Transverse colon (tissue), 4 donors: ENCODE measurements around the gene KCNJ16. TPM values are rescaled to one million over a fixed set of nuclear protein-coding genes. Genes with fewer than 3 reads are reported as not detected.

Source experiments
- DNase-seq: peaks from one replicate; pipeline ENCODE4 v3.0.0-alpha.2; 2019
- H3K27ac ChIP-seq, 4 donors: fragments of 200-600 bp; sonication (generic); 2 replicates each; pipeline ENCODE4 v1.5.1; 2016 to 2018; ENCODE audit warnings: inconsistent platforms in 4 of 4
- H3K27me3 ChIP-seq: fragments of 200-600 bp; sonication (generic); 2 replicates; pipeline ENCODE4 v1.5.1; 2017; ENCODE audit warnings: inconsistent platforms
- H3K36me3 ChIP-seq, 4 donors: fragments of 200-600 bp; sonication (generic); 2 replicates each; pipeline ENCODE4 v1.5.1; 2017 to 2019; ENCODE audit warnings: inconsistent platforms in 4 of 4
- H3K4me1 ChIP-seq, 4 donors: fragments of 200-600 bp; sonication (generic); 2 replicates each; pipeline ENCODE4 v1.5.1; 2017 to 2020; ENCODE audit warnings: inconsistent platforms in 4 of 4
- H3K4me3 ChIP-seq, 4 donors: fragments of 200-600 bp; sonication (generic); 1 replicate in 1 of 4; 2 replicates in 3 of 4; pipeline versions ENCODE4 v1.5.1 to v1.6.1; 2017 to 2019; ENCODE audit warnings: inconsistent platforms in 4 of 4
- H3K9me3 ChIP-seq, 2 donors: fragments of 200-600 bp; sonication (generic); 2 replicates each; pipeline ENCODE4 v1.5.1; 2017 to 2019; ENCODE audit warnings: inconsistent platforms in 2 of 2
- CTCF ChIP-seq, 5 experiments: fragments of 200-600 bp in 3 of 5; fragments of 450-650 bp in 2 of 5; sonication (generic) in 3 of 5; IDR thresholded peaks; 1 replicate in 2 of 5; 2 replicates in 3 of 5; pipeline ENCODE4 v1.5.1; 2016 to 2017; ENCODE audit warnings: antibody characterized with exemption in 5 of 5, inconsistent platforms in 3 of 5, mild to moderate bottlenecking in 2 of 5, moderate library complexity in 1 of 5
- EP300 ChIP-seq: sonication (generic); formaldehyde crosslinking; IDR thresholded peaks from one replicate; pipeline ENCODE4 v1.6.1; 2017; ENCODE audit warnings: antibody characterized with exemption, low read depth
- POLR2A ChIP-seq: fragments of 450-650 bp; IDR thresholded peaks from one replicate; pipeline ENCODE4 v1.6.1; 2016; ENCODE audit warnings: antibody characterized with exemption, mild to moderate bottlenecking, moderate library complexity
- POLR2AphosphoS5 ChIP-seq, 3 donors: sonication (generic); formaldehyde crosslinking; IDR thresholded peaks; one replicate each; pipeline ENCODE4 v1.6.1; 2016; ENCODE audit warnings: antibody characterized with exemption in 3 of 3
- WGBS, 2 donors: methylation state at CpG; one replicate each; pipeline ENCODE4 v1.1.5; 2018; ENCODE audit warnings: low coverage in 1 of 2; 5-methylcytosine and 5-hydroxymethylcytosine counted together
- in situ Hi-C, 4 donors: fragments of 200-750 bp; cut with MboI; loops; one replicate each; pipeline versions ENCODE4 v1.15.0 to v1.15.1; 2017; ENCODE audit warnings: low sequenced_read_pairs in 3 of 4, low pct_ligation_motif_present in 1 of 4, low pct_unique_long_range_greater_than_20kb in 1 of 4
- intact Hi-C: fragments of 100-400 bp; cut with DNase I; formaldehyde crosslinking; loops from one replicate; pipeline ENCODE4 v1.15.1; 2023; ENCODE audit warnings: low total_unique reads
- total RNA-seq, 4 donors: library from RNA; depleted of rRNA; stranded (reverse); fragments of >200 nt; gene quantifications; one replicate each; pipeline ENCODE4 v1.1.0, GENCODE V29; 2016

KCNJ16 gene
- total RNA-seq, 4 donors from 2014 or later = 0.27 TPM; not detected in 3

GRCh38 chr17:70119983-70120382, 45.0 kb downstream of the KCNJ16 start:
- no peak overlapping the region for H3K27ac ChIP-seq
- DNase-seq = no peak
- H3K4me3 ChIP-seq = no peak overlapping the region
- TF ChIP-seq POLR2AphosphoS5 (IDR thresholded peaks at IDR 0.05) = no peak
- no peak for TF ChIP-seq POLR2A
- TF ChIP-seq EP300 = no peak
- intact Hi-C loops = no loop called here
- peaks cover 0 to 19% (median 5%) of the 10 kb centered on the region in 4 donors for H3K4me1 ChIP-seq
- in situ Hi-C loops = no loop called here
- no peaks in the 10 kb centered on the region for H3K27me3 ChIP-seq
- H3K9me3 ChIP-seq = no peaks in the 10 kb centered on the region
- no peaks in the 10 kb centered on the region for H3K36me3 ChIP-seq
- WGBS, 2 donors = 71 to 73% methylated on average over 1 to 2 of the region's 2 CpGs

DNA sequence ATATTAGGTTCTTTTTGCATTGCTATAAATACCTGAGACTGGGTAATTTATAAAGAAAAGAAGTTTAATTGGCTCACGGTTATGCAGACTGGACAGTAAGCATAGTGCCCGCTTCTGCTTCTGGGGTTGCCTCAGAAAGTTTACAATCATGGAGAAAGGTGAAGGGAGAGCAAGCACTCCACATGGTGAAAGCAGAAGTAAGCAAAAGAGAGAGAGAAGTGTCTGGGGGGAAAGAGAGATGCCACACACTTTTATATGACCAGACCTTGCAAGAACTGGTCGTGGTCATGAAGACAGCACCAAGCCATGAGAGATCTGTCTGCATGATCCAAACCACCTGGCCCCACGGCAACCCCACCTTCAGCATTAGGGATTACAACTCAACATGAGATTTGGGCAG, 45.4 kb downstream of the KCNJ16 start:
- Histone ChIP-seq H3K27ac (no peak overlapping the region), H3K36me3 (no peaks in the 10 kb centered on the region), H3K4me1 (peaks cover 0 to 19% (median 5%) of the 10 kb centered on the region in 4 donors), H3K27me3 (no peaks in the 10 kb centered on the region), H3K4me3 (no peak overlapping the region), H3K9me3 (no peaks in the 10 kb centered on the region)
- in situ Hi-C loops (no loop called here), intact Hi-C loops (no loop called here)
- no peak for TF ChIP-seq EP300
- no peak for TF ChIP-seq POLR2AphosphoS5 (IDR thresholded peaks at IDR 0.05)
- no peak for TF ChIP-seq POLR2A
- TF ChIP-seq CTCF (IDR thresholded peaks at IDR 0.05) = no peak
- DNase-seq = no peak
- WGBS, 2 donors = 74 to 82% methylated on average over 2 to 4 of the region's 4 CpGs

- peaks cover 0 to 19% (median 5%) of the 10 kb centered on the region in 4 donors for H3K4me1 ChIP-seq
- no peaks in the 10 kb centered on the region for H3K36me3 ChIP-seq
- no peaks in the 10 kb centered on the region for H3K9me3 ChIP-seq
- in situ Hi-C loops (no loop called here), intact Hi-C loops (no loop called here)
- no peak overlapping the region for H3K27ac ChIP-seq
- no peaks in the 10 kb centered on the region for H3K27me3 ChIP-seq
- DNase-seq = no peak
- H3K4me3 ChIP-seq = no peak overlapping the region
- TF ChIP-seq POLR2AphosphoS5 (IDR thresholded peaks at IDR 0.05) (no peak), POLR2A (no peak), EP300 (no peak), CTCF (IDR thresholded peaks at IDR 0.05) (no peak)
- 68 to 100% methylated on average over 1 to 3 of the region's 3 CpGs for WGBS, 2 donors
Observed at GRCh38 chr17:70121126-70121525, 46.1 kb downstream of the KCNJ16 start.

DNA sequence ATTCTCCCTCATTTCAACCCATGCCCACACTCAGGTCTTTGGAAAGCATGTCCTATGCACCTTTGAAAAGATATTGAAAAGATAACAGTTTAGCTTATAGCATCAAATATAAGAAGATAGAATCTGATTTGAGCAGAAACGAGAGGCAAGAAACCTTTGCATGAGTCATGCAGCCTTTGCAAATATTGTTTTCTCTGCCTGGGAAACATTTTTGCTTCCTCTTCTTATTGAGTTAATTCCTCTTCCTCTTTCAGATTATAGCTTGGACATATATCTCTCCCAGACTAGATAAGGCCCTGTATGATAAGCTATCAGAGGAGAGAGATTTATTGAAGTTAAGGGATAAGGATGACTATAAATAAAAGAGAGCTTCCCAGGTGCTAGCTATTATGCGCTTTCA, 48.2 kb downstream of the KCNJ16 start:
- in situ Hi-C loops = no loop called here

More for the DNA sequence above, 48.2 kb downstream of the KCNJ16 start:
- H3K36me3 ChIP-seq = no peaks in the 10 kb centered on the region
- intact Hi-C loops = no loop called here
- no peaks in the 10 kb centered on the region for H3K9me3 ChIP-seq
- no peak overlapping the region for H3K4me3 ChIP-seq
- no peaks in the 10 kb centered on the region for H3K27me3 ChIP-seq
- WGBS, 2 donors = 42 to 44% methylated on average over 2 of the region's 2 CpGs
- no peak for TF ChIP-seq CTCF (IDR thresholded peaks at IDR 0.05)
- TF ChIP-seq POLR2AphosphoS5 (IDR thresholded peaks at IDR 0.05) = no peak
- TF ChIP-seq POLR2A = no peak
- TF ChIP-seq EP300 = no peak
- H3K4me1 ChIP-seq = peaks cover 0 to 19% (median 5%) of the 10 kb centered on the region in 4 donors
- no peak for DNase-seq
- no peak overlapping the region for H3K27ac ChIP-seq
